GM12878 (cell line): ENCODE measurements around the gene POLR1H. TPM values are rescaled to one million over a fixed set of nuclear protein-coding genes. Genes with fewer than 3 reads are reported as not detected.

Source experiments
- ATAC-seq: fragments of 200-7000 bp; cut with Tn5 transposase; 3 replicates; pipeline ENCODE4 v1.9.1; 2020; ENCODE audit warnings: mild to moderate bottlenecking, moderate library complexity
- BruUV-seq: library from RNA; stranded (reverse); fragments of 400-500 nt; replicated peaks from 2 replicates; lab custom pipeline; 2021; lab: Mats Ljungman, UMichigan
- CTCF ChIA-PET: fragments of 300-600 bp; sonication (Branson Sonifier 250); formaldehyde crosslinking; extraction: SDS; loops from one replicate; lab custom pipeline; 2021; ENCODE audit warnings: inconsistent platforms; lab: Yijun Ruan, JAX
- POLR2A ChIA-PET: fragments of 350-600 bp; formaldehyde crosslinking; extraction: SDS; loops from one replicate; lab custom pipeline; 2021; ENCODE audit warnings: inconsistent platforms; lab: Charles Lee
- RAD21 ChIA-PET: fragments of 300-600 bp; sonication (Branson Sonifier 250); formaldehyde crosslinking; loops from one replicate; lab custom pipeline; 2023; ENCODE audit warnings: antibody characterized with exemption; ENCODE audit not compliant: unreplicated experiment; lab: Charles Lee
- SMC1A ChIA-PET: fragments of 300-600 bp; sonication (Branson Sonifier 250); formaldehyde crosslinking; loops from one replicate; lab custom pipeline; 2023; ENCODE audit not compliant: unreplicated experiment, uncharacterized antibody; lab: Charles Lee
- DNase-seq: peaks from one replicate; pipeline ENCODE4 v3.0.0-alpha.2; 2011; ENCODE audit warnings: low read depth, low spot score
- FAIRE-seq: peaks from 3 replicates; lab custom pipeline; 2011; peaks lifted over from hg19 to GRCh38; lab: Jason Lieb, UNC
- H2AFZ ChIP-seq: 2 replicates; pipeline ENCODE4 v1.6.0; 2011; ENCODE audit warnings: low read depth, low read length, control low read depth; ENCODE audit not compliant: control insufficient read depth
- H3K27ac ChIP-seq: 2 replicates; pipeline ENCODE4 v1.5.1; 2011; ENCODE audit warnings: control low read depth; ENCODE audit not compliant: control insufficient read depth, insufficient read depth
- H3K27me3 ChIP-seq, 2 experiments: replicated peaks in 1 of 2; 2 replicates each; pipeline versions ENCODE4 v1.6.0 to v1.6.1; 2011; ENCODE audit warnings: low read length in 1 of 2; ENCODE audit not compliant: control insufficient read depth in 2 of 2, insufficient read depth in 2 of 2
- H3K36me3 ChIP-seq, 2 experiments: 2 replicates each; pipeline ENCODE4 v1.5.1; 2011; ENCODE audit warnings: low read length in 1 of 2; ENCODE audit not compliant: control insufficient read depth in 2 of 2, insufficient read depth in 2 of 2
- H3K4me1 ChIP-seq: 2 replicates; pipeline ENCODE4 v1.6.1; 2011; ENCODE audit warnings: mild to moderate bottlenecking, low read length, moderate library complexity, mixed read lengths; ENCODE audit not compliant: control insufficient read depth, insufficient read depth
- H3K4me2 ChIP-seq: 2 replicates; pipeline ENCODE4 v1.6.0; 2011; ENCODE audit warnings: control low read depth; ENCODE audit not compliant: control insufficient read depth, insufficient read depth
- H3K4me3 ChIP-seq: fragments of 200-600 bp; sonication (generic); 2 replicates; pipeline ENCODE4 v1.5.1; 2016
- H3K79me2 ChIP-seq: 2 replicates; pipeline ENCODE4 v1.6.0; 2011; ENCODE audit warnings: low read length; ENCODE audit not compliant: control insufficient read depth, insufficient read depth
- H3K9ac ChIP-seq: 2 replicates; pipeline ENCODE4 v1.8.0; 2011; ENCODE audit warnings: low read length, control low read depth, mixed read lengths; ENCODE audit not compliant: control insufficient read depth, insufficient read depth
- H3K9me3 ChIP-seq: replicated peaks from 3 replicates; pipeline ENCODE4 v1.5.1; 2011; ENCODE audit warnings: mild to moderate bottlenecking, low read length; ENCODE audit not compliant: control insufficient read depth, insufficient read depth
- H4K20me1 ChIP-seq: 2 replicates; pipeline ENCODE4 v1.6.0; 2011; ENCODE audit not compliant: control insufficient read depth, insufficient read depth
- BCL11A ChIP-seq: IDR thresholded peaks from 2 replicates; pipeline ENCODE4 v1.6.1; 2011; ENCODE audit warnings: low read depth, low read length
- CBFB ChIP-seq: IDR thresholded peaks from 2 replicates; pipeline ENCODE4 v1.6.1; 2016; ENCODE audit warnings: antibody characterized with exemption, low read depth
- CBX5 ChIP-seq: sonication (generic); IDR thresholded peaks from 2 replicates; pipeline ENCODE4 v1.6.1; 2016; ENCODE audit warnings: low read depth, moderate library complexity, mild to moderate bottlenecking, inconsistent platforms
- CHD4 ChIP-seq: fragments of 200-600 bp; sonication (generic); IDR thresholded peaks from 2 replicates; pipeline ENCODE4 v1.6.1; 2016; ENCODE audit warnings: mild to moderate bottlenecking
- HDAC6 ChIP-seq: fragments of 200-600 bp; sonication (generic); IDR thresholded peaks from one replicate; pipeline ENCODE4 v1.8.0; 2017; ENCODE audit warnings: antibody characterized with exemption; ENCODE audit not compliant: unreplicated experiment
- IRF3 ChIP-seq: fragments of 450-650 bp; IDR thresholded peaks from 2 replicates; pipeline ENCODE4 v1.6.1; 2014; ENCODE audit warnings: mild to moderate bottlenecking
- MTA3 ChIP-seq: IDR thresholded peaks from 2 replicates; pipeline ENCODE4 v1.6.1; 2012; ENCODE audit warnings: low read length, inconsistent platforms, borderline replicate concordance
- NR2F1 ChIP-seq: fragments of 450-650 bp; conservative IDR thresholded peaks from 2 replicates; pipeline ENCODE4 v1.6.1; 2017; ENCODE audit warnings: mild to moderate bottlenecking
- SREBF2 ChIP-seq: IDR thresholded peaks from 2 replicates; pipeline ENCODE4 v1.6.1; 2012; ENCODE audit warnings: mild to moderate bottlenecking, low read length
- SUZ12 ChIP-seq: fragments of 200-600 bp; sonication (generic); IDR thresholded peaks from one replicate; pipeline ENCODE4 v1.6.1; 2018; ENCODE audit warnings: antibody characterized with exemption, mild to moderate bottlenecking; ENCODE audit not compliant: unreplicated experiment
- TCF12 ChIP-seq: IDR thresholded peaks from 2 replicates; pipeline ENCODE4 v1.6.1; 2011; ENCODE audit warnings: low read depth, mild to moderate bottlenecking, low read length
- TCF7 ChIP-seq: IDR thresholded peaks from 2 replicates; pipeline ENCODE4 v1.6.1; 2014; ENCODE audit warnings: antibody characterized with exemption, borderline replicate concordance
- ZNF207 ChIP-seq: fragments of 450-650 bp; IDR thresholded peaks from 2 replicates; pipeline ENCODE4 v1.6.1; 2014; ENCODE audit warnings: antibody characterized with exemption, mild to moderate bottlenecking, borderline replicate concordance
- ZNF274 ChIP-seq: IDR thresholded peaks from one replicate; pipeline ENCODE4 v1.8.0; 2011; ENCODE audit not compliant: insufficient read length, insufficient read depth
- WGBS: methylation state at CpG from one replicate; pipeline ENCODE4 v1.1.6; 2016; ENCODE audit warnings: low lambda C conversion rate; ENCODE audit not compliant: insufficient replicate concordance, insufficient coverage; ENCODE audit errors: missing lambda C conversion rate; 5-methylcytosine and 5-hydroxymethylcytosine counted together
- in situ Hi-C: fragments of 300-500 bp; cut with MboI; formaldehyde crosslinking; loops from 9 replicates; pipeline ENCODE4 v1.14.3; 2018; ENCODE audit warnings: mixed read lengths
- intact Hi-C: fragments of 100-400 bp; cut with micrococcal nuclease; formaldehyde crosslinking; loops from one replicate; pipeline ENCODE4 v1.14.2; 2022; ENCODE audit not compliant: unreplicated experiment
- polyA plus RNA-seq, 11 experiments: library from polyadenylated mRNA; depleted of rRNA in 4 of 11; unstranded in 6 of 11; stranded (reverse) in 5 of 11; fragments of >200 nt; fragmentation: Nextera tagmentation in 4 of 11; fragmentation: Illumina TruSeq in 1 of 11; extraction: Ambion mirVana in 4 of 11; extraction: Trizol in 1 of 11; gene quantifications; 1 replicate in 1 of 11; 2 replicates in 10 of 11; pipeline versions ENCODE4 v1.2.1 to v1.2.3, GENCODE V29; 2011 to 2016; ENCODE audit warnings: inconsistent platforms in 2 of 11, missing spikeins in 2 of 11, low read depth in 1 of 11
- total RNA-seq, 4 experiments: library from RNA; depleted of rRNA in 3 of 4; stranded (reverse); fragments of >200 nt in 3 of 4; fragmentation: Illumina TruSeq in 1 of 4; extraction: Trizol in 1 of 4; gene quantifications; 2 replicates each; pipeline versions ENCODE4 v1.2.1 to v1.2.3, GENCODE V29; 2013 to 2021

POLR1H gene
- total and polyA plus RNA-seq, 10 of the 15 experiments (the other 5 are each of a cell fraction or from before 2014, with no cell fraction given): 50.6 to 160 (median 77.7) TPM

GRCh38 chr6:30055513-30055912 lies 5.6 kb upstream of the POLR1H start:
- TF ChIP-seq BCL11A: no peak
- no peak for TF ChIP-seq ZNF274
- TF ChIP-seq CHD4: no peak
- TF ChIP-seq TCF12: no peak
- TF ChIP-seq SREBF2: no peak
- TF ChIP-seq TCF7: no peak
- no peak for TF ChIP-seq MTA3
- TF ChIP-seq ZNF207: no peak
- no peak for TF ChIP-seq NR2F1
- TF ChIP-seq CBX5: no peak
- TF ChIP-seq SUZ12: no peak
- TF ChIP-seq IRF3: no peak
- TF ChIP-seq HDAC6: no peak
- TF ChIP-seq CBFB: no peak
- no peak for FAIRE-seq
- POLR2A ChIA-PET: no interaction called here
- CTCF ChIA-PET: no interaction called here
- H3K4me3 ChIP-seq: no peak overlapping the region
- no TSS peak for BruUV-seq
- no peak for ATAC-seq
- no peak for DNase-seq
- no peaks in the 10 kb centered on the region for H3K9me3 ChIP-seq
- 56% methylated on average over 1 of the region's 1 CpG for WGBS
- no peaks in the 10 kb centered on the region for H4K20me1 ChIP-seq
- no peak overlapping the region for H3K27ac ChIP-seq
- H3K27me3 ChIP-seq: no peaks in the 10 kb centered on the region
- H3K79me2 ChIP-seq: peaks cover 5% of the 10 kb centered on the region
- H3K36me3 ChIP-seq: no peaks in the 10 kb centered on the region; a peak in 1 of 4 replicates
- RAD21 ChIA-PET: no interaction called here
- peaks cover 5% of the 10 kb centered on the region; the same call in 1 of the 2 replicates for H3K4me1 ChIP-seq
- intact Hi-C loops: no loop called here
- H3K4me2 ChIP-seq: no peak overlapping the region
- H2AFZ ChIP-seq: no peak overlapping the region
- SMC1A ChIA-PET: no interaction called here
- in situ Hi-C loops: no loop called here
- no peak overlapping the region for H3K9ac ChIP-seq
